ENCODE data around the gene ERRFI1.
A peak's percentile ranks its signal among the peaks of the same experiment; 100 is the strongest.

- TF ChIP-seq CHD1 (IDR thresholded peaks at IDR 0.05; ENCODE audit: low read depth, low read length): no peak
- TF ChIP-seq CTCF (IDR thresholded peaks at IDR 0.05 in 2 of 3, conservative IDR thresholded peaks at IDR 0.05 in 1 of 3; ENCODE audit: control insufficient read depth in 2 of 3, extremely low read depth in 1 of 3, insufficient read depth in 1 of 3, low read depth in 3 of 3, low read length in 3 of 3): no peak
- no peak for TF ChIP-seq SKIL (IDR thresholded peaks at IDR 0.05; ENCODE audit: low read depth, poor library complexity, severe bottlenecking)
- peak; percentile 52 for TF ChIP-seq POLR2A (IDR thresholded peaks at IDR 0.05; ENCODE audit: low read depth, low read length)
- TF ChIP-seq BHLHE40 (IDR thresholded peaks at IDR 0.05; ENCODE audit: borderline replicate concordance in 1 of 2, low read depth in 2 of 2, low read length in 1 of 2): no peak
- TF ChIP-seq RELA (IDR thresholded peaks at IDR 0.05; ENCODE audit: borderline replicate concordance, partially characterized antibody): no peak
- TF ChIP-seq TAF1 (IDR thresholded peaks at IDR 0.05; ENCODE audit: borderline replicate concordance, low read depth, low read length): no peak
- no peak for TF ChIP-seq SP1 (IDR thresholded peaks at IDR 0.05; ENCODE audit: low read depth, low read length)
- TF ChIP-seq, protein P1, sequence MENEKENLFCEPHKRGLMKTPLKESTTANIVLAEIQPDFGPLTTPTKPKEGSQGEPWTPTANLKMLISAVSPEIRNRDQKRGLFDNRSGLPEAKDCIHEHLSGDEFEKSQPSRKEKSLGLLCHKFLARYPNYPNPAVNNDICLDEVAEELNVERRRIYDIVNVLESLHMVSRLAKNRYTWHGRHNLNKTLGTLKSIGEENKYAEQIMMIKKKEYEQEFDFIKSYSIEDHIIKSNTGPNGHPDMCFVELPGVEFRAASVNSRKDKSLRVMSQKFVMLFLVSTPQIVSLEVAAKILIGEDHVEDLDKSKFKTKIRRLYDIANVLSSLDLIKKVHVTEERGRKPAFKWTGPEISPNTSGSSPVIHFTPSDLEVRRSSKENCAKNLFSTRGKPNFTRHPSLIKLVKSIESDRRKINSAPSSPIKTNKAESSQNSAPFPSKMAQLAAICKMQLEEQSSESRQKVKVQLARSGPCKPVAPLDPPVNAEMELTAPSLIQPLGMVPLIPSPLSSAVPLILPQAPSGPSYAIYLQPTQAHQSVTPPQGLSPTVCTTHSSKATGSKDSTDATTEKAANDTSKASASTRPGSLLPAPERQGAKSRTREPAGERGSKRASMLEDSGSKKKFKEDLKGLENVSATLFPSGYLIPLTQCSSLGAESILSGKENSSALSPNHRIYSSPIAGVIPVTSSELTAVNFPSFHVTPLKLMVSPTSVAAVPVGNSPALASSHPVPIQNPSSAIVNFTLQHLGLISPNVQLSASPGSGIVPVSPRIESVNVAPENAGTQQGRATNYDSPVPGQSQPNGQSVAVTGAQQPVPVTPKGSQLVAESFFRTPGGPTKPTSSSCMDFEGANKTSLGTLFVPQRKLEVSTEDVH (IDR thresholded peaks at IDR 0.05; ENCODE audit: low read depth, partially characterized antibody): no peak
These were observed 40.1 kb downstream of the ERRFI1 start for GRCh38 chr1:7985851-7986612.

All from GM12878 (cell line).